ENCODE data around the gene ZBTB17.
"Not testable (repeated sequence)": the region's sequence is repeated elsewhere in the genome, so short reads cannot be mapped to it uniquely, and the experiment has no call there.

Gene ZBTB17

DNA sequence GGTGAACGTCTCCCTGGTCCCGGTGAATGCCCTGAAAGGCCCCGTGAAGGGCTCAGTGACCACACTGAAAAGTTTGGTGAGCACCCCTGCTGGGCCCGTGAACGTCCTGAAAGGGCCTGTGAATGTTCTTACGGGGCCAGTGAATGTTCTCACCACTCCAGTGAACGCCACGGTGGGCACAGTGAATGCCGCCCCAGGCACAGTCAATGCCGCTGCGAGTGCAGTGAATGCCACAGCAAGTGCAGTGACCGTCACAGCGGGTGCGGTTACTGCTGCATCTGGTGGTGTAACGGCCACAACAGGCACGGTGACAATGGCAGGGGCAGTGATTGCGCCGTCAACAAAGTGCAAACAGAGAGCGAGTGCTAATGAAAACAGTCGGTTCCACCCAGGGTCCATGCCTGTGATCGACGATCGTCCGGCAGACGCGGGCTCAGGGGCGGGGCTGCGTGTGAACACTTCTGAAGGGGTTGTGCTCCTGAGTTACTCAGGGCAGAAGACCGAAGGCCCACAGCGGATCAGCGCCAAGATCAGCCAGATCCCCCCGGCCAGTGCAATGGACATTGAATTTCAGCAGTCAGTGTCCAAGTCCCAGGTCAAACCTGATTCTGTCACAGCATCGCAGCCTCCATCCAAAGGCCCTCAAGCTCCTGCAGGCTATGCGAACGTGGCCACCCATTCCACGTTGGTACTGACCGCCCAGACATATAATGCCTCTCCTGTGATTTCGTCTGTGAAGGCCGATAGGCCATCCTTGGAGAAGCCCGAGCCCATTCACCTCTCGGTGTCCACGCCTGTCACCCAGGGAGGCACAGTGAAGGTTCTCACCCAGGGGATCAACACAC lies 41.5 kb downstream of the ZBTB17 start:
- no peak for DNase-seq

DNA sequence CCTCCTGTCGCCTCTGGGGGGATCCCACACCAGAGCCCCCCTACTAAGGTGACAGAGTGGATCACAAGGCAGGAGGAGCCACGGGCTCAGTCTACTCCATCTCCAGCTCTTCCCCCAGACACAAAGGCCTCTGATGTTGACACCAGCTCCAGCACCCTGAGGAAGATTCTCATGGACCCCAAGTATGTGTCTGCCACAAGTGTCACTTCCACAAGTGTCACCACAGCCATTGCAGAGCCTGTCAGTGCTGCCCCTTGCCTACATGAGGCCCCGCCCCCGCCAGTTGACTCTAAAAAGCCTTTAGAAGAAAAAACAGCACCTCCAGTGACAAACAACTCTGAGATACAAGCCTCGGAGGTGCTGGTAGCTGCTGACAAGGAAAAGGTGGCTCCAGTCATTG lies 42.2 kb downstream of the ZBTB17 start:
- no peak for DNase-seq

DNA sequence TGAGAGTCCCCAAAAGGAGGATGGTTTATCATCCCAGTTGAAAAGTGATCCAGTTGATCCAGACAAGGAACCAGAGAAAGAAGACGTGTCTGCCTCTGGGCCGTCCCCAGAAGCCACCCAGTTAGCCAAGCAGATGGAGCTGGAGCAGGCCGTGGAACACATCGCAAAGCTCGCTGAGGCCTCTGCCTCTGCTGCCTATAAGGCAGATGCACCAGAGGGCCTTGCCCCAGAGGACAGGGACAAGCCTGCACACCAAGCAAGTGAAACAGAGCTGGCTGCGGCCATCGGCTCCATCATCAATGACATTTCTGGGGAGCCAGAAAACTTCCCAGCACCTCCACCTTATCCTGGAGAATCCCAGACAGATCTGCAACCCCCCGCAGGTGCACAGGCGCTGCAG lies 43.3 kb downstream of the ZBTB17 start:
- DNase-seq, result no peak

DNA sequence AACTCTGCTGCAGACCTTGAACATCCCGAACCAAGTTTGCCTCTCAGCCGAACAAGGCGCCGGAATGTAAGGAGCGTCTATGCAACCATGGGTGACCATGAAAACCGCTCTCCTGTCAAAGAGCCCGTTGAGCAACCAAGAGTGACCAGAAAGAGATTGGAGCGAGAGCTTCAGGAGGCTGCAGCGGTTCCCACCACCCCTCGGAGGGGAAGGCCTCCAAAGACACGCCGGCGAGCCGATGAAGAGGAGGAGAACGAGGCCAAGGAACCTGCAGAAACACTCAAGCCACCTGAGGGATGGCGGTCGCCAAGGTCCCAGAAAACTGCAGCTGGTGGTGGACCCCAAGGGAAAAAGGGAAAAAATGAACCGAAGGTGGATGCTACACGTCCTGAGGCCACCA lies 44.0 kb downstream of the ZBTB17 start:
- no peak for DNase-seq

DNA sequence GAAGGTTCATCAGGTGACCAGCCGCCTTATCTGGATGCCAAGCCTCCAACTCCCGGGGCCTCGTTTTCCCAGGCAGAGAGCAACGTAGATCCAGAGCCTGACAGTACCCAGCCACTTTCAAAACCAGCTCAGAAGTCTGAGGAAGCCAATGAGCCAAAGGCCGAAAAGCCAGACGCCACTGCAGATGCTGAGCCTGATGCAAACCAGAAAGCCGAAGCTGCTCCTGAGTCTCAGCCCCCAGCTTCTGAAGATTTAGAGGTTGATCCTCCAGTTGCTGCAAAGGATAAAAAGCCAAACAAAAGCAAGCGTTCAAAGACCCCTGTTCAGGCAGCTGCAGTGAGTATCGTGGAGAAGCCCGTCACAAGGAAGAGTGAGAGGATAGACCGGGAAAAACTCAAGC lies 44.5 kb downstream of the ZBTB17 start:
- no peak for DNase-seq

DNA sequence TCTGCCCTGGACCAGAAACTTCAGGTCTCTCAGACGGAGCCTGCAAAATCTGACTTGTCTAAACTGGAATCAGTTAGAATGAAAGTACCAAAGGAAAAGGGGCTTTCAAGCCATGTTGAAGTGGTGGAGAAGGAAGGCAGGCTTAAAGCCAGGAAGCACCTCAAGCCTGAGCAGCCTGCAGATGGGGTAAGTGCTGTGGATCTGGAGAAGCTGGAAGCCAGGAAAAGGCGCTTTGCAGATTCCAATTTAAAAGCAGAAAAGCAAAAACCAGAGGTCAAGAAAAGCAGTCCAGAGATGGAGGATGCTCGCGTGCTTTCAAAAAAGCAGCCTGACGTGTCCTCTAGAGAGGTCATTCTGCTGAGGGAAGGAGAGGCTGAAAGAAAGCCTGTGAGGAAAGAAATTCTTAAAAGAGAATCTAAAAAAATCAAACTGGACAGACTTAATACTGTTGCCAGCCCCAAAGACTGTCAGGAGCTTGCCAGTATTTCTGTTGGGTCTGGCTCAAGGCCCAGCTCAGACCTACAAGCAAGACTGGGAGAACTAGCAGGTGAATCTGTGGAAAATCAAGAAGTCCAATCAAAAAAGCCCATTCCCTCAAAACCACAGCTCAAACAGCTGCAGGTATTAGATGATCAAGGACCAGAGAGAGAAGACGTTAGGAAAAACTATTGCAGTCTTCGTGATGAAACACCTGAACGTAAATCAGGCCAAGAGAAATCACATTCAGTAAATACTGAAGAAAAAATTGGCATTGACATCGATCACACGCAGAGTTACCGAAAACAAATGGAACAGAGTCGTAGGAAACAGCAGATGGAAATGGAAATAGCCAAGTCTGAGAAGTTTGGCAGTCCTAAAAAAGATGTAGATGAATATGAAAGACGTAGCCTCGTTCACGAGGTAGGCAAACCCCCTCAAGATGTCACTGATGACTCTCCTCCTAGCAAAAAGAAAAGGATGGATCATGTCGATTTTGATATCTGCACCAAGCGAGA lies 46.6 kb downstream of the ZBTB17 start:
- DNase-seq, result no peak

DNA sequence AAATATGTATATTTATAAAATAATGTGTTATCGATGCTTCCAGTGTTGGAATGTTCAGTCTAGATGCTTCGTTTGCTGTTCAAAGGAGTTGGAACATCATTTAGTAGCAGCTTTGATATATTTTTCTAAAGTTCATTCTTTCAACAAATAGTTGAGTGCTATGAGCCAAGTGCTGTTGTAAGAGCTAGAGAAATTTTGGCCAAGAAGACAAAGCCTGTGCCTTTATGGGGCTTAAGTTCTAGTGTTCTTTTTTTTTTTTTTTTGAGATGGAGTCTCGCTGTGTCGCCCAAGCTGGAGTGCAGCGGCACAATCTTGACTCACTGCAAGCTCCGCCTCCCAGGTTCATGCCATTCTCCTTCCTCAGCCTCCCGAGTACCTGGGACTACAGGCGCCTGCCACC lies 49.5 kb downstream of the ZBTB17 start:
- DNase-seq, result not testable (repeated sequence)

DNA sequence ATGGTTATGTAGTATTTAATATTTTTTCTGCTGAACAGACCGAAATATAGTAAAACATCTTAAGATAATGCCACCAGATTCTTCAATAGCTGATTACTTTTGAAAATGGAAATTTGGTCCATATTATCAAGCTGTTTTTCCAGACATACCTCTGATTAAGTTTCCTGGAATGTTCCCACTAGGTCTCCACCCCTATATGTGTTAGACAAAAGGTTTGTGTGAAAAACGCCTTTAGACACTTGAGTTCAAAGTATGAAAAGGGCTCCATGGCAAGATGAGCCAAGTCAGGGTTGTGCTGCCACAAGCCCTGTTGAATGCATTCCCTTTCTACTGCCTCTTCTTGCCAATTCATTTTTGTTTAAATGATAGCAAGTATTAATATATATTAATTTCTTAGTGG lies 52.7 kb downstream of the ZBTB17 start:
- DNase-seq, result no peak

DNA sequence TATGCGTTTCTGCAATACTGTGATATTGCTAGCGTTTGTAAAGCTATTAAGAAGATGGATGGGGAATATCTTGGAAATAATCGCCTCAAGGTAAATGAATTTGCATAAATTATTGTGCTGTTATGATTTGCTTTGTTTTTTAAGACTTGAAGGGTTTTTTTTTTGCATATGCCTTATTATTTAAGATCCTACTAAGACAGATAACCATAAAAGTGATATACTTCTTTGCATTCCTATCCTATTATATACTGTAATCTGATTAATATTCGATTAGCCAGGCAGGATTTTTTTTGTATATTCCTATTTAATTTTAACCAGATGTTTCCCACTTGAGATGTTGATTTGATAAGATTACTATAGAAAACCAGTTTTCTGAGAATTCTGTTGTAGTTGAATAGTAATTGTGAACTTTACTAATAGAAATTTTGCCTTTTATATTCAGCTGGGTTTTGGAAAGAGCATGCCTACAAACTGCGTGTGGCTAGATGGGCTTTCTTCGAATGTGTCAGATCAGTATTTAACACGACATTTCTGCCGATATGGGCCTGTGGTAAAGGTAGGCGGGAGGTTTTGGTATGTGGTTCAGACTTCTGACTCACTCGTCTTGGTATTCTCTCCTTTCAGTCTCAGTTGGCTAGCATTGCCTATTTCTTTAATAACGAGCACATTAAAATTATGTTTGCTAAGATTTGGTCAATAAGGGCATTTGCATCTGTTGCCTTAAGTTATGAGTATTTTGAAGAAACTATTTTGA lies 56.8 kb downstream of the ZBTB17 start:
- peak; percentile 59 for DNase-seq

DNA sequence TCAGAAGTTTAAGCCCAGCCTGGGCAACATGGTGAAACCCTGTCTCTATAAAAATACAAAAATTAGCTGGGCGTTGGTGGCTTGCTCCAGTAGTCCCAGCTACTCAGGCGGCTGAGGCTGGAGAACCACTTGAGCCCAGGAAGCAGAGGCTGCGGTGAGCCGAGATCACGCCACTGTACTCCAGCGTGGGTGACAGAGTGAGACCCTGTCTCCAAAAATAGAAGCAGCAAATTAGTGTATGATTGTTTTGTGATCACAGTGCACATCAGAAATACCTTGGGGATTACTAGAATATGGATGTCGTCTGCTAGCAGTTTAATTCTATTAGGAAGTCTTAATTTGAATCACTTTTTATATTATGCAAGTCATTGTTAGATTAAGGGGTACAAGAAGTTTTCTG lies 59.0 kb downstream of the ZBTB17 start:
- no peak for DNase-seq

DNA sequence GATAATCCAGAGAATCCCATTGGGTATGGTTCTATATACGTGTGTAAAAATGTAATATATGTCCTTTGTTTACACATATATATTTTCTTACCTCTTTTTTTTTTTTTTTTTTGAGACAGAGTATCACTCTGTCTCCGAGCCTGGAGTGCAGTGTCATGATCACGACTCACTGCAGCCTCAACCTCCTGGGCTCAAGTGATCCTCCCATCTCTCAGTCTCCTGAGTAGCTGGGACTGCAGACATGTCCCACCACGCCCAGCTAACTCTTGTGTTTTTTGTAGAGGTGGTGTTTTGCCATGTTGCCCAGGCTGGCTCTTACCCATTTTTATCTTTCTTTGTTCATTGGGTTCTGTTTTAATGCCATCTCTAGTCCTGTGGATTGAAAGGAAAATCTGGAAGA lies 59.5 kb downstream of the ZBTB17 start:
- no peak for DNase-seq

DNA sequence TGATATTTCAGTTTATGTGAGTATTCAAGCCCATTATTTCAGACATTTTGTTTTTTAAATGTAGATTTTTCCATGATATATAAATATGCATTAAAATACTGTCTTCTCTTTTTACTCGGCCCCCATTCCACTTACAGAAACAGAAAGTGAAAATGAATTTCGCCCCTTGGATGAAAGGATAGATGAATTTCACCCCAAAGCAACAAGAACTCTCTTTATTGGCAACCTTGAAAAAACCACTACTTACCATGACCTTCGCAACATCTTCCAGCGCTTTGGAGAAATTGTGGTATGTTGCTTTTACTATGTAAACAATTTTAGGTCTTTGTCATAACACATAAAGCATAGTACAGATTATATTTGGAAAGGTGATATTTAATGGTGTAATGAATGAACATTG lies 59.9 kb downstream of the ZBTB17 start:
- no peak for DNase-seq

DNA sequence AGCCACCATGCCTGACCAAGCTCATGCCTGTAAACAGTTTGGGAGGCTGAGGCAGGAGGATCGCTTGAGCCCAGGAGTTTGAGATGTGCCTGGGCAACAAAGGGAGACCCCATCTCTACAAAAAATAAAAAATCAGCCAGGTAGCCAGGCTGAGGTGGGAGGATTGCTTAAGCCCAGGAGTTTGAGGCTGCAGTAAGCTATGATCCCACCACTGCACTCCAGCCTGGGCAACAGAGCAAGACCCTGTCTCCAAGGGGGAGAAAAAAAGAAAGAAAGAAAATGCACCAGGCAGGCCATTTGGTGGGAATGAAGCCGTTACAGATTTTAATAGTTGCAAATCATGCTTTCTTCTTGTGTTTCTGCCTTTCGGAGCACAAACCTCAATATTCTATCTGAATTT lies 62.3 kb downstream of the ZBTB17 start:
- not testable (repeated sequence) for DNase-seq

DNA sequence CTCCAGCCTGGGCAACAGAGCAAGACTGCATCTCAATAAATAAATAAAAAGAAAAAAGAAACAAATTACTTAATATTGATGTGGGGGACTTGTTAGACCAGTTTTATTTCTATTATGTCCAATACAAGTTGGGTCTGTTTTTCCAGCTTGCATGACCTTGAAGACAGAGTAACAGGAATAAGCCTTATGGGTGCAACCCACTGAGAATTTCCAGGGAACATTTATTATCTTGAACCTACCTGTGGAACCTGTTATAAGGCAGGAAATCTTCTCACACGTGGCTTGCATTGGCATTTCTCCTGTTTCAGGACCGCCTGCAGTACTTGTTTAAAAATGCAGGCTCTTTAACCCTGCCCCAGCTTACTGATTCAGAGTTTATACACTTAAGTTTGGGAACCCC lies 64.0 kb downstream of the ZBTB17 start:
- DNase-seq, result no peak

DNA sequence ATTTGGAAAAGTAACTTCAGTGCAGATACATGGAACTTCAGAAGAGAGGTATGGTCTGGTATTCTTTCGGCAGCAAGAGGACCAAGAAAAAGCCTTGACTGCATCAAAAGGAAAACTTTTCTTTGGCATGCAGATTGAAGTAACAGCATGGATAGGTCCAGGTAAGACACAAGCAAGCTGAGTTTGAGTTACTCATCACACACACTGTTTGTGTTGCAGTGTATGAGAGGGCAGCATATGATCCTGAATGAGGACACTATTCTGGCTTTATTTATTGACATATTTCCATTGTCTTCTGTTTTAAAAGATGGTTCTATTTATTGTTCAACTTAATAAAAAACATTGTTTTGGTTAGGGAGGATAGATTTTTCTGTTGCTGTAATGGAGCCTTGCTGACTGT lies 64.8 kb downstream of the ZBTB17 start:
- no peak for DNase-seq

DNA sequence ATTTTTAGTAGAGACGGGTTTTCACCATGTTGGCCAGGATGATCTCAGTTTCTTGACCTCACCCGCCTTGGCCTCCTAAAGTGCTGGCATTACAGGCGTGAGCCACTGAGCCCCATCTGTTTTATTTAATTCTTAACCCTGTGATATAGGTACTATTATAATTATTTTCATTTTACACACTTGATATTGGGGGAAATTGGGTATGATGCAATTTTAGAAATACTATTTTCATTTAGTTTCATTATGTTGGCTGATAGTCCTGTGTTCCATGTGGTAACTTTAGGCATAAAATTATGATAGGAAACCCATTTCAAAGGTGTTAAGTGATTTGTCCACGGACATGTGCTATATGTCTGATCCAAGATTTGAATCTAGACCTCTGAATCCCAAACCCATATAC lies 67.3 kb downstream of the ZBTB17 start:
- DNase-seq, result no peak

DNA sequence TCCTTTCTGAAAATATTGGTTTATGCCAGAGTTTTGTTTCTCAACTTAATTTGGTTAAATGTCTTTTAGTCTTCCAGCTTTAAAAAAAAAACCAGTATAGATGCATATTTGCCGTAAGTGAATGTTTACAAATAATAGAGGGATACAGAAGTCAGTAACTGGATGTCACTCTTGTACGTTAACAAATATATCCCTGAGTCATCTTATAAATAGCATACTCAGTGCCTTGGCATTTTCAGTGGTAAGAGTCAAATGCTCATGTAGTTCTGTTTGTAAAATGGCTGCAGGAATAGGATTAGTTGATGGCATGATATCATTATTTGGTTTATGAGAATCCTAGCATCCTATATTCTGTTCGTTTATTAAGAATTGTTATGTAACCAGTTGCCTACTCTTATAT lies 73.0 kb downstream of the ZBTB17 start:
- DNase-seq, result no peak

DNA sequence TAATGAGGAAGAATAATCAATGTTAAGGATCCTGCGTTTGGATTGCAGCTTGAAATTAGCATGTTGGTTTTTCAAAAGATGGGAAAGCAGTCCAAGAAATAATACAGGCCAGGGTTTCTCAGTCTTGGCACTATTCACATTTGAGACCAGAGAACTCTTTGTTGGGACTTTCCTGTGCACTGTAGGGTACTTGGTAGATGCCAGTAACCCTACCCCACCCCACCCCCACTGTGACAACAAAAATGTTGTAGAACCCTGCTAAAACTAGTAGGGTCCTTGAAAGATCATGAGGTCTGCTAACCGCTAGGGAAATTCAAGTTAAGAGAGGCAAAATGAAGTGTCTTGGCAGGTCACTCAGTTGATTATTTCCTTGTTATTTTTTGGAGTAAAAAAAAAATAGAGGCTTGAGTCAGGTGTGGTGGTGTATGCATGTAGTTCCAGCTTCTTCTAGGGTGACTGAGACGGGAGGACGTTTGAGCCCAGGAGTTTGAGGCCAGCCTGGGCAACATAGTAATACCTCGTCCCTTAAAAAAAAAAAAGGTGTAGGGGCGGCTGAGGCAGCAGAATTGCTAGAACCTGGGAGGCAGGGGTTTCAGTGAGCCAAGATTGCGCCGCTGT lies 75.1 kb downstream of the ZBTB17 start:
- DNase-seq, result no peak

DNA sequence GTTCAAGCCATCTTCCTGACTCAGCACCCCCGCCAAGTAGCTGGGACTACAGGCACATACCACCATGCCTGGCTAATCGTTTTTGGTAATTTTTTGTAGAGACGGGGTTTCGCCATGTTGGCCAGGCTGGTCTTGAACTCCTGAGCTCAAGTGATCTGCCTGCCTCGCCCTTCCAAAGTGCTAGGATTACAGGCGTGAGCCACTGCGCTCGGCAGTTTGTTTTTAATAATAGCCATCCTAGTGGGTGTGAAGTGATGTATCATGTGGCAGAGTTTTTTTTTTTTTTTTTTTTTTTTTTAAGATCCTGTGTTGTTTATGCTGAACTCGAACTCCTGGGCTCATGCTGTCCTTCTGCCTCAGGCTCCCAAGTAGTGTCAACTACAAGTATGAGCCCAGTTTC lies 76.6 kb downstream of the ZBTB17 start:
- DNase-seq, result no peak

DNA sequence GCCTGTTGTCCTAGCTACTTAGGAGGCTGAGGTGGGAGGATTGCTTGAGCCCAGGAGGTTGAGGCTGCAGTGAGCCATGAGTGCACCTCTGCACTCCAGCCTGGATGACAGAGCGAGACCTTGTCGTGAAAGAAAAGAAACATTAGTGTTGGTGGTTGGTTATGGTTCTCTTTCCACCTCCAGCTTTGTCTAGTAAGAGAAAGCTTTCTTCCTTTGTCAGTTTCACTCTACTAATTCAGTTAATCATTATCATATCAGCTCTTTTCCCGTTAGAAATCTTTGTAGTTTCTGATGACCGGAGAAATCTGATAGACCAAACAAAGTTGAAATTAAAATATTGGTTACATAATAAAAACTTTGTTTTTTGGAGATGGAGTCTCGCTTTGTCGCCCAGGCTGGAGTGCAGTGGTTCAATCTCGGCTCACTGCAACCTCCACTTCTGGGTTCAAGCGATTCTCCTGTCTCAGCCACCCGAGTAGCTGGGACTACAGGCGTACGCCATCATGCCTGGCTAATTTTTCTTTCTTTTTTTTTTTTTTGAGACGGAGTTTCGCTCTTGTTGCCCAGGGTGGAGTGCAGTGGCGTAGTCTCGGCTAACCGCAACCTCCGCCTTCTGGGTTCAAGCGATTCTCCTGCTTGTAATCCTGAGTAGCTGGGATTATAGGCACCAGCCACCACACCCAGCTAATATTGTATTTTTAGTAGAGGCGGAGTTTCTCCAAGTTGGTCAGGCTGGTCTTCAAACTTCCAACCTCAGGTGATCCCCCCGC lies 78.9 kb downstream of the ZBTB17 start:
- DNase-seq, result not testable (repeated sequence)

DNA sequence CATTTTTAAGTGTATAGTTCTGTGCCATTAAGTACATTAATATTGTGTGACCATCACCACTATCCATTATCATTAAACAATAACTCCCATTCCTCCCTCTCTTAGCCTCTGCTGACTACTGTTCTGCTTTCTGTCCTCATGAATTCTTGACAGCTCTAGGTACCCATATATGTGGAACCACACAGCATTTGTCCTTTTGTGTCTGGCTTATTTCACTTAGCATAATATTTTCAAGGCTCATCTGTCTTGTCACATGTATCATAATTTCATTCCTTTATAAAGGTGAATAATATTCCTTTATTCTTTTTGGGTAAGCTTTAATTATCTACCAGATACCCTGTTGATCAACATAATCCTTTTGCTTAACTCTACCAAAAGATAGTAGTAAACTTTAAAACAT lies 80.7 kb downstream of the ZBTB17 start:
- DNase-seq, result no peak

Data from activated naive CD4-positive, alpha-beta T cell treated with anti-CD3 and anti-CD28 coated beads, Interleukin-2, amount 50 U/mL, for 16 hours (primary cell).